ENCODE measurements around the gene HSPA6.
A peak's percentile ranks its signal among the peaks of the same experiment; 100 is the strongest.
"Not testable (repeated sequence)": the region's sequence is repeated elsewhere in the genome, so short reads cannot be mapped to it uniquely, and the experiment has no call there.

Gene HSPA6

GRCh38 chr1:161537068-161537669 lies 12.8 kb downstream of the HSPA6 start:
- not testable (repeated sequence) for DNase-seq

- not testable (repeated sequence) for DNase-seq
These were observed 14.7 kb downstream of the HSPA6 start for GRCh38 chr1:161538925-161539479.

- DNase-seq: peak; percentile 87
These were observed 15.6 kb downstream of the HSPA6 start for GRCh38 chr1:161539731-161540569.

- DNase-seq: peak; percentile 47
These were observed 16.2 kb downstream of the HSPA6 start for GRCh38 chr1:161540570-161540960.

GRCh38 chr1:161542091-161542559 lies 17.8 kb downstream of the HSPA6 start:
- peak; percentile 39 for DNase-seq

- DNase-seq: not testable (repeated sequence)
These were observed 18.8 kb downstream of the HSPA6 start for GRCh38 chr1:161543125-161543524.

- peak; percentile 39 for DNase-seq
These were observed 20.8 kb downstream of the HSPA6 start for GRCh38 chr1:161545005-161545731.

GRCh38 chr1:161547995-161548741 lies 23.8 kb downstream of the HSPA6 start:
- not testable (repeated sequence) for DNase-seq

GRCh38 chr1:161548749-161549406 lies 24.5 kb downstream of the HSPA6 start:
- not testable (repeated sequence) for DNase-seq

- DNase-seq: no peak
These were observed 25.3 kb downstream of the HSPA6 start, which contains the start of gene FCGR3A for GRCh38 chr1:161549652-161550051. Gene FCGR3A (minus strand): TSS chr1:161549818. CDS start chr1:161549736, 82 bp downstream.

- DNase-seq: not testable (repeated sequence)
These were observed 26.6 kb downstream of the HSPA6 start for GRCh38 chr1:161550942-161551341.

GRCh38 chr1:161553631-161554030 lies 29.3 kb downstream of the HSPA6 start:
- not testable (repeated sequence) for DNase-seq

GRCh38 chr1:161554340-161554739 lies 30.0 kb downstream of the HSPA6 start:
- DNase-seq: not testable (repeated sequence)

- DNase-seq: not testable (repeated sequence)
These were observed 30.6 kb downstream of the HSPA6 start for GRCh38 chr1:161554815-161555417.

GRCh38 chr1:161556143-161556542 lies 31.8 kb downstream of the HSPA6 start:
- DNase-seq: not testable (repeated sequence)

GRCh38 chr1:161556990-161557389 lies 32.6 kb downstream of the HSPA6 start:
- DNase-seq: not testable (repeated sequence)

GRCh38 chr1:161557506-161558450 lies 33.4 kb downstream of the HSPA6 start:
- DNase-seq: not testable (repeated sequence)

GRCh38 chr1:161560960-161561715 lies 36.8 kb downstream of the HSPA6 start:
- peak; percentile 21 for DNase-seq

- DNase-seq: not testable (repeated sequence)
These were observed 38.1 kb downstream of the HSPA6 start for GRCh38 chr1:161562441-161562840.
